HG03095 (cell line): ENCODE data around the gene GPR142.

ENCODE experiments used
- ATAC-seq: cut with Tn5 transposase; IDR thresholded peaks from one replicate; pipeline ENCODE4 v1.9.1; 2021; ENCODE audit warnings: moderate library complexity; ENCODE audit not compliant: unreplicated experiment

Gene GPR142

GRCh38 chr17:74369665-74370490, 2.6 kb downstream of the GPR142 start:
- ATAC-seq = no peak

GRCh38 chr17:74371653-74372147, 4.4 kb downstream of the GPR142 start:
- ATAC-seq = no peak

- no peak for ATAC-seq
These were observed 5.1 kb downstream of the GPR142 start for GRCh38 chr17:74372426-74372825.

GRCh38 chr17:74373838-74374606, 6.7 kb downstream of the GPR142 start:
- ATAC-seq = no peak

- ATAC-seq = no peak
These were observed 7.6 kb downstream of the GPR142 start for GRCh38 chr17:74374858-74375257.

- no peak for ATAC-seq
These were observed 12.3 kb downstream of the GPR142 start for GRCh38 chr17:74379495-74380085.

GRCh38 chr17:74380086-74380958, 13.0 kb downstream of the GPR142 start:
- ATAC-seq = no peak

GRCh38 chr17:74380959-74381808, 13.9 kb downstream of the GPR142 start:
- ATAC-seq = no peak

GRCh38 chr17:74383141-74383540, 15.8 kb downstream of the GPR142 start:
- ATAC-seq = no peak

GRCh38 chr17:74385201-74385600, 17.9 kb downstream of the GPR142 start:
- ATAC-seq = no peak

- ATAC-seq = no peak
These were observed 19.1 kb downstream of the GPR142 start for GRCh38 chr17:74386386-74386785.

- ATAC-seq = no peak
These were observed 20.3 kb downstream of the GPR142 start for GRCh38 chr17:74387365-74388218.

- ATAC-seq = no peak
These were observed 21.9 kb downstream of the GPR142 start for GRCh38 chr17:74389084-74389753.

- ATAC-seq = no peak
These were observed 22.8 kb downstream of the GPR142 start for GRCh38 chr17:74389937-74390679.

- no peak for ATAC-seq
These were observed 23.7 kb downstream of the GPR142 start for GRCh38 chr17:74390680-74391653.

- no peak for ATAC-seq
These were observed 24.5 kb downstream of the GPR142 start for GRCh38 chr17:74391771-74392170.
